SKM-1 treated with dmso at 0.1 percent for 144 hours (cell line): ENCODE results near the gene XPNPEP1.

Experiments
- DNase-seq: peaks from one replicate; lab custom pipeline; 2025; ENCODE audit not compliant: unreplicated experiment; lab: John Stamatoyannopoulos, UW

Gene XPNPEP1

DNA sequence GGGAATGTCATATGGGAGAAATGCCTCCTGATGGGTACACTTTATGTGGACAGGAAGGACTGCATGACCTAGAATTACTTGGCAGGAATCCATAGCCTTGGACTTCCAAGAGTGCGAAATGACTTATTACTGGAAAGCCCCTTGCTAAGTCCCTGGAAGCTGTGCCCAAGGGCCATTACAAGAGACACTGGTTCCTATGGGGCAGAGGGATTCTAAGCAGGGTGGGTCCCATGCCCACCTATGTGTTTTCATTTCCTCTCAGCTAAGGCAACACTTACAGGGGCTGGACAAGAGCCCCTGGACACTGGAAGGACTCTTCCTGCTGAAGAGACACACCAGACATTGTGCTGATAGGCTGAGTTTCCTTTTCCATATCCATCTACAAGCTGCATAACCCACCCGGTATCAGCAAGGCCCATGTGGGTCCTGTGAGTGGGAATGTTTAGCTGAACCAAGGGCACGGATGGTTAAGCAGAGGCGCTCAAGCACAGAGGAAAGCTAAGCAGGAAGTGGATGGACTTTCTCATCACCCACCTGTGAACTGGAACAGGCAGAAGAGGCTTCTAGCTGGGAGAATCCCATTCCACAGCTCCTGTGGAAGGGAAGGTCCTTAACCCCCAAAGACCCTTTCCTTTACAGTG, 56.2 kb downstream of the XPNPEP1 start:
- no peak for DNase-seq

- DNase-seq: no peak
Observed at GRCh38 chr10:109866168-109866994, 56.9 kb downstream of the XPNPEP1 start.

DNA sequence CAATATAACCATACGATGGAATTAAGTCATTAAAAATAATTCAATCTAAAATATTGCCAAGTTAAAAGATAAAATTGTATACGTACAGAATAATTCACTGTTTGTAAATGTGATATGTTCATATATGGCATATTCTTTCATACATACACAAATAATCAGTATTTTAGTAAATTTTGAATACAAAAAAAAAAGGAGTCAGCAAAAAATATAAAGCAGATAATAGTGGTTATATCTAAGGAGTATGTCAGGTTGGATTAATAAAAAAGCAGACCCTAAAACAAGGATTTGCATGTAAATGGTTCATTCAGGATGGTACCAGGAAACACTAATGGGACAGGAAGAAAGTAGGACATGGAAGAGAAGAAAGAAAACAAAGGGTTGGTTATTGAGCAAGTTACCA, 59.5 kb downstream of the XPNPEP1 start:
- no peak for DNase-seq

DNA sequence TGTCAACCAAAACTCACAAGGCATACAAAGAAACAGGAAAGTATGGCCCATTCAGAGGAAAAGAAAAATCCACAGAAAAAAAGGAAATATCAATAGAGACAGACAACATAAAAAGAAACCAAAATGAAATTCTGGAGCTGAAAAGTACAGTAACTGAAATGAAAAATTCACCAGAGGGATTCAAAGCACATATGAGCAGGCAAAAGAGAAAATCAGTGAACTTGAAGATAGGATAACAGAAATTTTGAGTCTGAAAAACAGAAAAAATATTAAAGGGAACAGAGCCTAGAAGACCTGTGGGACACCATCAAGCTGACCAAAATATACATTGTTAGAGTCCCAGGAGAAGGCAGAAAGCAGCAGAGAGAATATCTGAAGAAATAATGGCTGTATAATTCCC, 60.6 kb downstream of the XPNPEP1 start:
- no peak for DNase-seq

GRCh38 chr10:109862041-109862440, 61.3 kb downstream of the XPNPEP1 start:
- DNase-seq: no peak

GRCh38 chr10:109861081-109861480, 62.2 kb downstream of the XPNPEP1 start:
- no peak for DNase-seq

DNA sequence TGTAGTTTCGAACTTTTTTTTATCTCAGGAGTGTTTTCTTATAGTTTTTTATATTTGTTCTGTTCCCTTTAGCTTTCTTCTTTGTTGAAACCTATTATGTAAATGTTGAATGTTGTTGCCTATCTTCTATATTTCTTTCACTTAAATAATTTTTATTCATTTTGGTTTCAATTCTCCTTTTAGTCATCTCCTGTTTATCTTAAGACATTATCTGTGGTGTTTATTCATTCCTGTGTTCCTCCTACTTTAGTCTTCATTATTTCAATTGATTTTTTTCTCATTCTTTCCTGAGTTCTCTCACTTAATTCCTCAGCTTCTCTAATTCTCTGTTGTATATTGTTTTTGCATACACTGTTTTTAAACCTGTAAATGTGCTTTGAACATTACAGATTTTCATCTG, 64.1 kb downstream of the XPNPEP1 start:
- DNase-seq: no peak

GRCh38 chr10:109855746-109856145, 67.6 kb downstream of the XPNPEP1 start:
- no peak for DNase-seq

DNA sequence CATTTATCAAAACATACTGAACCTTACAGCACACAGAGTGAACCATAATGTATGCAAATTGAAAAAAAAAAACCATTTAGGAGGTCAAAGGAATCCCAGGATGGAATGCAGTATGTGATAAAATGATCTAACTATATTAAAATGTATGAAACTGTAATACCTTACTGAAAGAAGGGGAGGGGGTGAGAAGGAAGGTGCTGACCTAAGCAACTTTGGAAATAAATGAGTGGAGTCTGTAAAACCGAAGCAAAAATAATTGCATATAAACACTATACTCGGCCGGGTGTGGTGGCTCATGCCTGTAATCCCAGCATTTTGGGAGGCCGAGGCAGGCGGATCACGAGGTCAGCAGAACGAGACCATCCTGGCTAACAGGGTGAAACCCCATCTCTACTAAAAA, 69.4 kb downstream of the XPNPEP1 start:
- DNase-seq: no peak

- peak; percentile 60 for DNase-seq
Observed at GRCh38 chr10:109852475-109853037, 70.8 kb downstream of the XPNPEP1 start.

GRCh38 chr10:109851616-109852474, 71.5 kb downstream of the XPNPEP1 start:
- no peak for DNase-seq

GRCh38 chr10:109846832-109847231, 76.5 kb downstream of the XPNPEP1 start:
- DNase-seq: no peak

DNA sequence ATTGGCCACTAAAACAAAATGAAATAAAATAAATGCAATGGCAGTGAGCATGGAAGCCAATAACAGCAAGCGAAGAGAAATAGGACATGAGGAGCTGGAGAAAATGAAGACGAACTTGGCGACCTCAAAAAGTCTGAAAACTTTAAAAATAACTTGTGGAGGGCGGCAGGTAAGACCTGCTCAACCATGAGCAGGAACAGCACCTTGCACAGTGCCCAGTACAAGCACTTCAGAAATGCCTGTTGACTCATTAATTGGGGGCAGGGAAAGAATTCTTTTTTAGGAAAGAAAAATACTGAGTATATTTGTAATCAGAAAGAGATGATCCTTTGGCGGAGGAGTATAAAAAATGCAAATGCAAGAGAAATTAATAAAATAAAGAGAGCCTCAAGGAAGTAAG, 78.0 kb downstream of the XPNPEP1 start:
- no peak for DNase-seq

GRCh38 chr10:109838592-109839244, 84.6 kb downstream of the XPNPEP1 start:
- no peak for DNase-seq

- DNase-seq: no peak
Observed at GRCh38 chr10:109837384-109837783, 85.9 kb downstream of the XPNPEP1 start.

DNA sequence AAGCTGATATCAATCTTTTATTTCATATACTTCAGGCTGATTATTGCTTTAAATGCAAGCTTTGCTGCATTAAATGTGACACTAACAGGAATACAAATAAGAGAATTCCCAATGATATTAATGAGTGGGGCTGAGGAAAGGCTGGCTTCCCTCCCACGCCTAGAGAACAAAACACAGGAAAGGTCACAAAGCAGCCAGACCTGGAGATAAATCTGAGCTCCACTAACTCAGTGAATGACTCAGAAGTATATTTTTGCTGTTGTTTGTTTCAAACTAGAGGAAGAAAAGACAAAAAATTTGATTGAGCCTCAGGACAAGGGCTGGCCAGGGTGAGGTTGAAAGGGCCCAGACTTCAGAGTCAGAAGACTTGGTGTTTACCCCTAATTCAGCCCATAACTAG, 88.1 kb downstream of the XPNPEP1 start:
- DNase-seq: no peak

DNA sequence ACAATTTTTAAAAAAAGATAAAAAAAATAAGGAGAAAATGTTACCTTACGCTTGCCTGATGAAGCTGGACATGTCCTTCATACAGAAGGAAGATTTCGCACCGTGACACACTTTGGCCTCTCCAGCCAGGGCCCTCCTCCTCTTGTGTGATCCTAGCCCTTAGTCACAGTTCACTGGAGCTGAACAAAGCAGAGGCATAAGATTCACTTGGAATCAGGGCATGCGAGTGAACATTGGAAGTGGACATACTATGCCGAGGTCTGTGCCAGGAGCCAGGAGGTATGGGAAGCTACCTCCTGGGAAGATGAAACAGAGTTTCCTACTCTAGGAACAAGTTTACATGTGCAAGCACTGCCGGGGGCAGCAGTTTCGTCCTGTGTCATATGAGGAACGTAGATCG, 91.5 kb downstream of the XPNPEP1 start:
- DNase-seq: no peak

- DNase-seq: no peak
Observed at GRCh38 chr10:109824206-109824605, 99.1 kb downstream of the XPNPEP1 start.

- no peak for DNase-seq
Observed at GRCh38 chr10:109823196-109823595, 100.1 kb downstream of the XPNPEP1 start.

- no peak for DNase-seq
Observed at GRCh38 chr10:109821672-109822071, 101.6 kb downstream of the XPNPEP1 start.
